Measurements from ENCODE around the gene LRRN4.
"Not testable (repeated sequence)": the region's sequence is repeated elsewhere in the genome, so short reads cannot be mapped to it uniquely, and the experiment has no call there.

The LRRN4 gene

GRCh38 chr20:6040958-6041807 lies 12.7 kb downstream of the LRRN4 start:
- DNase-seq (ENCODE audit: insufficient read length) (no peak), FAIRE-seq (no peak)
- TF ChIP-seq POLR2A (IDR thresholded peaks at IDR 0.05; ENCODE audit: low read depth, low read length) (no peak), POLR2AphosphoS5 (IDR thresholded peaks at IDR 0.05; ENCODE audit: low read depth, low read length) (no peak), TAF1 (IDR thresholded peaks at IDR 0.05; ENCODE audit: borderline replicate concordance, low read depth, low read length) (no peak)

- no peak for TF ChIP-seq POLR2AphosphoS5 (IDR thresholded peaks at IDR 0.05; ENCODE audit: low read depth, low read length)
- no peak for TF ChIP-seq POLR2A (IDR thresholded peaks at IDR 0.05; ENCODE audit: low read depth, low read length)
- no peak for TF ChIP-seq TAF1 (IDR thresholded peaks at IDR 0.05; ENCODE audit: borderline replicate concordance, low read depth, low read length)
- DNase-seq (ENCODE audit: insufficient read length) (no peak), FAIRE-seq (no peak)
Measured at GRCh38 chr20:6040540-6040939, 13.3 kb downstream of the LRRN4 start.

- DNase-seq (ENCODE audit: insufficient read length) = no peak
- TF ChIP-seq POLR2AphosphoS5 (IDR thresholded peaks at IDR 0.05; ENCODE audit: low read depth, low read length) = no peak
- TF ChIP-seq POLR2A (IDR thresholded peaks at IDR 0.05; ENCODE audit: low read depth, low read length) = no peak
- TF ChIP-seq TAF1 (IDR thresholded peaks at IDR 0.05; ENCODE audit: borderline replicate concordance, low read depth, low read length) = no peak
- no peak for FAIRE-seq
Measured at GRCh38 chr20:6039766-6040165, 14.1 kb downstream of the LRRN4 start.

- no peak for FAIRE-seq
- TF ChIP-seq POLR2AphosphoS5 (IDR thresholded peaks at IDR 0.05; ENCODE audit: low read depth, low read length) (no peak), TAF1 (IDR thresholded peaks at IDR 0.05; ENCODE audit: borderline replicate concordance, low read depth, low read length) (no peak), POLR2A (IDR thresholded peaks at IDR 0.05; ENCODE audit: low read depth, low read length) (no peak)
- DNase-seq (ENCODE audit: insufficient read length) = no peak
Measured at GRCh38 chr20:6038256-6038655, 15.6 kb downstream of the LRRN4 start.

- FAIRE-seq = no peak
- no peak for TF ChIP-seq POLR2AphosphoS5 (IDR thresholded peaks at IDR 0.05; ENCODE audit: low read depth, low read length)
- TF ChIP-seq POLR2A (IDR thresholded peaks at IDR 0.05; ENCODE audit: low read depth, low read length) = no peak
- no peak for TF ChIP-seq TAF1 (IDR thresholded peaks at IDR 0.05; ENCODE audit: borderline replicate concordance, low read depth, low read length)
Measured at GRCh38 chr20:6037082-6037481, 16.8 kb downstream of the LRRN4 start.

GRCh38 chr20:6036213-6036612 lies 17.6 kb downstream of the LRRN4 start:
- DNase-seq (ENCODE audit: insufficient read length) (no peak), FAIRE-seq (no peak)
- TF ChIP-seq POLR2AphosphoS5 (IDR thresholded peaks at IDR 0.05; ENCODE audit: low read depth, low read length) = no peak

More at GRCh38 chr20:6037082-6037481, 16.8 kb downstream of the LRRN4 start:
- no peak for DNase-seq (ENCODE audit: insufficient read length)

GRCh38 chr20:6034134-6034969 lies 19.5 kb downstream of the LRRN4 start:
- no peak for FAIRE-seq
- TF ChIP-seq POLR2A (IDR thresholded peaks at IDR 0.05; ENCODE audit: low read depth, low read length) (no peak), TAF1 (IDR thresholded peaks at IDR 0.05; ENCODE audit: borderline replicate concordance, low read depth, low read length) (no peak), POLR2AphosphoS5 (IDR thresholded peaks at IDR 0.05; ENCODE audit: low read depth, low read length) (no peak)
- DNase-seq (ENCODE audit: insufficient read length) = no peak

- not testable (repeated sequence) for FAIRE-seq; DNase-seq (ENCODE audit: insufficient read length)
Measured at GRCh38 chr20:6032907-6033306, 21.0 kb downstream of the LRRN4 start.

GRCh38 chr20:6030453-6031080 lies 23.3 kb downstream of the LRRN4 start:
- DNase-seq (ENCODE audit: insufficient read length) = no peak
- FAIRE-seq = no peak
- TF ChIP-seq POLR2AphosphoS5 (IDR thresholded peaks at IDR 0.05; ENCODE audit: low read depth, low read length) (no peak), POLR2A (IDR thresholded peaks at IDR 0.05; ENCODE audit: low read depth, low read length) (no peak), TAF1 (IDR thresholded peaks at IDR 0.05; ENCODE audit: borderline replicate concordance, low read depth, low read length) (no peak)

- FAIRE-seq (no peak), DNase-seq (ENCODE audit: insufficient read length) (no peak)
- TF ChIP-seq TAF1 (IDR thresholded peaks at IDR 0.05; ENCODE audit: borderline replicate concordance, low read depth, low read length) (no peak), POLR2AphosphoS5 (IDR thresholded peaks at IDR 0.05; ENCODE audit: low read depth, low read length) (no peak), POLR2A (IDR thresholded peaks at IDR 0.05; ENCODE audit: low read depth, low read length) (no peak)
Measured at GRCh38 chr20:6029538-6029937, 24.3 kb downstream of the LRRN4 start.

- no peak for TF ChIP-seq POLR2AphosphoS5 (IDR thresholded peaks at IDR 0.05; ENCODE audit: low read depth, low read length)
- no peak for TF ChIP-seq TAF1 (IDR thresholded peaks at IDR 0.05; ENCODE audit: borderline replicate concordance, low read depth, low read length)
- TF ChIP-seq POLR2A (IDR thresholded peaks at IDR 0.05; ENCODE audit: low read depth, low read length) = no peak
- DNase-seq (ENCODE audit: insufficient read length) = no peak
- no peak for FAIRE-seq
Measured at GRCh38 chr20:6028818-6029217, 25.0 kb downstream of the LRRN4 start.

Measured in GM12892 (cell line).